Stimulated activated memory B cell treated with anti-CD40 and anti-IgM and Interleukin-4, amounts not matched to agents 10 μg/mL and 1 μg/mL and 100 μg/mL, for 72 hours (primary cell): ENCODE data around the gene NIM1K.
"Not testable (repeated sequence)": the region's sequence is repeated elsewhere in the genome, so short reads cannot be mapped to it uniquely, and the experiment has no call there.

Experiments
- ATAC-seq: fragments of 150-1000 bp; cut with Tn5 transposase; 2 replicates; pipeline ENCODE4 v1.10.0; 2021
- H3K27ac Mint-ChIP-seq: one replicate; pipeline ENCODE4 v1.8.0; 2022; ENCODE audit warnings: mild to moderate bottlenecking, mixed read lengths
- H3K27me3 Mint-ChIP-seq: one replicate; pipeline ENCODE4 v1.8.0; 2022; ENCODE audit warnings: mixed read lengths
- H3K36me3 Mint-ChIP-seq: one replicate; pipeline ENCODE4 v1.8.0; 2022; ENCODE audit warnings: mixed read lengths
- H3K4me1 Mint-ChIP-seq: one replicate; pipeline ENCODE4 v1.8.0; 2022; ENCODE audit warnings: mixed read lengths
- H3K4me3 Mint-ChIP-seq: one replicate; pipeline ENCODE4 v1.8.0; 2022; ENCODE audit warnings: mild to moderate bottlenecking, moderate library complexity, mixed read lengths
- H3K9me3 Mint-ChIP-seq: one replicate; pipeline ENCODE4 v1.8.0; 2022; ENCODE audit warnings: mixed read lengths

NIM1K gene

GRCh38 chr5:43232943-43233833 lies 41.2 kb downstream of the NIM1K start:
- no peaks in the 10 kb centered on the region for H3K36me3 Mint-ChIP-seq
- H3K27ac Mint-ChIP-seq: no peak overlapping the region
- H3K9me3 Mint-ChIP-seq: no peaks in the 10 kb centered on the region
- no peak for ATAC-seq
- no peaks in the 10 kb centered on the region for H3K27me3 Mint-ChIP-seq
- no peak overlapping the region for H3K4me3 Mint-ChIP-seq
- H3K4me1 Mint-ChIP-seq: no peaks in the 10 kb centered on the region

- no peak overlapping the region for H3K4me3 Mint-ChIP-seq
- ATAC-seq: no peak
- H3K9me3 Mint-ChIP-seq: no peaks in the 10 kb centered on the region
- no peaks in the 10 kb centered on the region for H3K27me3 Mint-ChIP-seq
- no peaks in the 10 kb centered on the region for H3K4me1 Mint-ChIP-seq
- H3K27ac Mint-ChIP-seq: no peak overlapping the region
- no peaks in the 10 kb centered on the region for H3K36me3 Mint-ChIP-seq
These were observed 41.9 kb downstream of the NIM1K start for GRCh38 chr5:43233946-43234345.

GRCh38 chr5:43236653-43237355 lies 44.8 kb downstream of the NIM1K start:
- Mint-ChIP-seq H3K27ac (no peak overlapping the region), H3K4me1 (no peaks in the 10 kb centered on the region), H3K4me3 (no peak overlapping the region), H3K9me3 (no peaks in the 10 kb centered on the region), H3K36me3 (no peaks in the 10 kb centered on the region), H3K27me3 (peaks cover 15% of the 10 kb centered on the region)
- peak; percentile 62 for ATAC-seq

- peaks cover 17% of the 10 kb centered on the region for H3K4me1 Mint-ChIP-seq
- H3K27me3 Mint-ChIP-seq: peaks cover 67% of the 10 kb centered on the region
- no peaks in the 10 kb centered on the region for H3K36me3 Mint-ChIP-seq
- no peak overlapping the region for H3K4me3 Mint-ChIP-seq
- no peak overlapping the region for H3K27ac Mint-ChIP-seq
- no peaks in the 10 kb centered on the region for H3K9me3 Mint-ChIP-seq
- no peak for ATAC-seq
These were observed 50.2 kb downstream of the NIM1K start for GRCh38 chr5:43242196-43242595.

- H3K4me1 Mint-ChIP-seq: peaks cover 17% of the 10 kb centered on the region
- no peak overlapping the region for H3K4me3 Mint-ChIP-seq
- ATAC-seq: peak; percentile 44
- no peak overlapping the region for H3K27ac Mint-ChIP-seq
- peaks cover 75% of the 10 kb centered on the region for H3K27me3 Mint-ChIP-seq
- no peaks in the 10 kb centered on the region for H3K36me3 Mint-ChIP-seq
- H3K9me3 Mint-ChIP-seq: no peaks in the 10 kb centered on the region
These were observed 51.2 kb downstream of the NIM1K start for GRCh38 chr5:43243270-43243669.

- Mint-ChIP-seq H3K36me3 (no peaks in the 10 kb centered on the region), H3K4me1 (peaks cover 17% of the 10 kb centered on the region), H3K27me3 (peaks cover 89% of the 10 kb centered on the region), H3K4me3 (peak overlapping the region; percentile 1), H3K27ac (peak overlapping the region; percentile 64), H3K9me3 (no peaks in the 10 kb centered on the region)
- ATAC-seq: peak; percentile 54
These were observed 53.0 kb downstream of the NIM1K start for GRCh38 chr5:43244823-43245565.

GRCh38 chr5:43245724-43246385 lies 53.8 kb downstream of the NIM1K start:
- ATAC-seq: peak; percentile 80
- Mint-ChIP-seq H3K27me3 (peaks cover 83% of the 10 kb centered on the region), H3K9me3 (no peaks in the 10 kb centered on the region), H3K36me3 (no peaks in the 10 kb centered on the region), H3K27ac (peak overlapping the region; percentile 64), H3K4me1 (peaks cover 17% of the 10 kb centered on the region), H3K4me3 (peak overlapping the region; percentile 47)

- ATAC-seq: no peak
- Mint-ChIP-seq H3K4me3 (no peak overlapping the region), H3K27ac (no peak overlapping the region), H3K36me3 (no peaks in the 10 kb centered on the region), H3K4me1 (peaks cover 11% of the 10 kb centered on the region), H3K9me3 (no peaks in the 10 kb centered on the region), H3K27me3 (peaks cover 52% of the 10 kb centered on the region)
These were observed 59.7 kb downstream of the NIM1K start for GRCh38 chr5:43251754-43252153.

- Mint-ChIP-seq H3K27me3 (peaks cover 26% of the 10 kb centered on the region), H3K9me3 (no peaks in the 10 kb centered on the region), H3K4me1 (peaks cover 15% of the 10 kb centered on the region), H3K4me3 (no peak overlapping the region), H3K27ac (peak overlapping the region; percentile 0), H3K36me3 (no peaks in the 10 kb centered on the region)
- no peak for ATAC-seq
These were observed 63.7 kb downstream of the NIM1K start for GRCh38 chr5:43255704-43256103.

- H3K27ac Mint-ChIP-seq: no peak overlapping the region
- H3K27me3 Mint-ChIP-seq: peaks cover 26% of the 10 kb centered on the region
- peak; percentile 55 for ATAC-seq
- H3K4me1 Mint-ChIP-seq: peaks cover 15% of the 10 kb centered on the region
- H3K9me3 Mint-ChIP-seq: no peaks in the 10 kb centered on the region
- no peaks in the 10 kb centered on the region for H3K36me3 Mint-ChIP-seq
- H3K4me3 Mint-ChIP-seq: no peak overlapping the region
These were observed 64.4 kb downstream of the NIM1K start for GRCh38 chr5:43256261-43256966.

GRCh38 chr5:43258116-43258515 lies 66.1 kb downstream of the NIM1K start:
- Mint-ChIP-seq H3K27me3 (peaks cover 36% of the 10 kb centered on the region), H3K36me3 (no peaks in the 10 kb centered on the region), H3K9me3 (peaks cover 6% of the 10 kb centered on the region), H3K4me3 (no peak overlapping the region), H3K4me1 (peaks cover 15% of the 10 kb centered on the region), H3K27ac (no peak overlapping the region)
- ATAC-seq: no peak

GRCh38 chr5:43262269-43262668 lies 70.2 kb downstream of the NIM1K start:
- Mint-ChIP-seq H3K9me3 (peaks cover 15% of the 10 kb centered on the region), H3K27me3 (peaks cover 51% of the 10 kb centered on the region)
- H3K4me1 Mint-ChIP-seq, H3K27ac Mint-ChIP-seq, H3K36me3 Mint-ChIP-seq, H3K4me3 Mint-ChIP-seq, ATAC-seq: not testable (repeated sequence)

GRCh38 chr5:43268188-43268820 lies 76.3 kb downstream of the NIM1K start:
- H3K27me3 Mint-ChIP-seq: peaks cover 65% of the 10 kb centered on the region
- peak; percentile 64 for ATAC-seq
- no peak overlapping the region for H3K27ac Mint-ChIP-seq
- H3K4me3 Mint-ChIP-seq: no peak overlapping the region
- peaks cover 9% of the 10 kb centered on the region for H3K4me1 Mint-ChIP-seq
- peaks cover 16% of the 10 kb centered on the region for H3K36me3 Mint-ChIP-seq
- peaks cover 14% of the 10 kb centered on the region for H3K9me3 Mint-ChIP-seq

GRCh38 chr5:43270645-43271044 lies 78.6 kb downstream of the NIM1K start:
- Mint-ChIP-seq H3K36me3 (peaks cover 16% of the 10 kb centered on the region), H3K4me1 (peaks cover 9% of the 10 kb centered on the region), H3K27me3 (peaks cover 52% of the 10 kb centered on the region), H3K9me3 (peaks cover 11% of the 10 kb centered on the region), H3K27ac (no peak overlapping the region), H3K4me3 (no peak overlapping the region)
- ATAC-seq: peak; percentile 76
